Right forelimb (tissue), 1 donor: Measurements from ENCODE around the gene CSRP1.
"Not testable (repeated sequence)": the region's sequence is repeated elsewhere in the genome, so short reads cannot be mapped to it uniquely, and the experiment has no call there.

Source experiments
- DNase-seq: peaks from one replicate; pipeline ENCODE4 v3.0.0-alpha.2; 2018

The CSRP1 gene

DNA sequence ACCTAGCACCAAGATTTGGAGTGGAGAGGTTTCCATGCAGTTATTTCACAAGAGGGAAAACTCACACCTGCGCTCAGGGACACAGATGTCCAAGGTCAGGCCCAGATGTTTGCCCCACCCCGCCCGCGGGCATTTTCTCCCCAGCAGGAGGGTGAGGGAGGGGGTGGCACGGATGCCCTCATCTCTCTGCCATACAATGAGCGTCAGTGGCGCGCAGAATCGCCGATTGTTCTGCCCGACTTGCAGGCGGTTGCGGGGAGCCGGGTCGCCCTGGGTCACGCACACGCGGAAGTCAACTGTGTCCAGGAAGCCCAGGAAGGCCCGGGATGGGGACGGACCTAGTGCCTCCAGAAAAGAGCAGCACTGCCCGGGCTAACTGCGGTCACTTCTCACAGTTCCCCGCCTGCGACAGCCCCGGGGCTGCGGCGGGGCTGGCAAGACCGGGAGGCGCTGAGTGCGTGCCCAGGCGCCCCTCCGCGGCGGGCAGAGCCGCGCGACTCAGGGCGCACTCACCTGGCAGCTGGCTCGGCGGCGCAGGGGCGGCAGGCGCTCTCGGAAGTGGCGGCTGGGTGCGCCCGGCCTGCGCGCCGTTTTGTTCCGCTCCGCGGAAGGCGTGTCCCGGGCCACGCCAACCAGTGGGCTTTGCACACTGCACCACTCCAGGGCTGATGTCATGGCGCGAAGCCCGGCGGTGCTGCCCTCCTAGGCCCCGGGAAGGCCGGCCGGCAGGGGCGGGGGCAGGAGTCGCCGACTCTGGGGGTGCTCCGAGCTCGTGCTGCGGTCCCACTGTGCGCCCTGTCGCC lies at the start of gene CSRP1:
CSRP1 (minus strand) TSS at position 567 of the 803 bp plus-strand sequence. CDS start 10,820 bp downstream, outside the sequence.
- peak; percentile 84 for DNase-seq

DNA sequence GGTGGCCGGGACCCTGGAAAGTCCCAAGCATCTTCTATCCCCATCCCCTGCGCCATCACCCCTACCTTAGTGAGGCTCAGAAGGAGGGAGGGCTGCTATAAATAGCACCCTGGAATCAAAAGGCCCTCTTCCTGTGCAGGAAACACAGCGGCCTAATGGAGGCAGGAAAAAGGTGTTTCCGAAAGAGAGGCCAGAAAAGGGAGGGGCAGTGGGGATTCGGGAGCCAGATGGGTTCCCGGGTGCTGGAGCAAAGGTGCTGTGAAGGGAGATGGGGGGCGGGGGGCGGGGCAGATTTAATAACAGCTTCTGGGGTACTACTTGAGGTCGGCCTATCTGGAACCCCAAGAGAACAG lies 48.6 kb upstream of the CSRP1 start:
- no peak for DNase-seq

DNA sequence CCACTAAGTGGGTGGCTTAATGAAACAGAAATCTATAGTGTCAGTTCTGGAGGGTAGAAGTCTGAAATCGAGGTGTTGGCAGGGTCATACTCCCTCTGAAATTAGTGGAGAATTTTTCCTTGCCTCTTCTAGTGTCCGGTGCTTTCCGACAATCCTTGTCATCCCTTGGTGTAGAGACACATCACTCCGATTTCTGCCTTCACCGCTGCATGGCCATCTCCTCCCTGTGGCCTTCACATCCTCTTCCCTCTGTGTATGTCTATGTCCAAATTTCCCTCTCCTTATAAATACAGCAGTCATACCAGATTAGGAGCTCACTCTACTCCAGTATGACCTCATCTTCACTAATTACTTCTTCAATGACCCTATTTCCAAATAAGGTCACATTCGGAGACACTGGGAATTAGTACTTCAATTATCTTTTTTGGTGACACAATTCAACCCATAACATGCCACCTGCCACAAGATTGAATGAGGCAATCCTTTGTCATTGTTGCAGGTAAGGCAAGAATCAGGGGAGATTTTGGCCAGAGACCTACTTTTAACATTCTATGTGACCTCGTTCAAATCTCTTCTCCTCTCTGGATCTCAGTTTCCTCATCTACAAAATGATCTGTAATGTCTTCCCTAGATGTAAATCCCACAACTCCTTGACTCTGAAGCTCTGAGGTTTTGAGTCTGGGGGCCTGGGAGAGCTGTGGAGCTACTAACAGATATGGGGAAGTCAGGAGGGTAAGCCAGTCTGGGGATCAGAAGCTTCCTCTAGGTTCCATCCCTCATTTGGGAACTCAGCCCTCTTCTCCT lies 48.1 kb upstream of the CSRP1 start:
- no peak for DNase-seq

DNA sequence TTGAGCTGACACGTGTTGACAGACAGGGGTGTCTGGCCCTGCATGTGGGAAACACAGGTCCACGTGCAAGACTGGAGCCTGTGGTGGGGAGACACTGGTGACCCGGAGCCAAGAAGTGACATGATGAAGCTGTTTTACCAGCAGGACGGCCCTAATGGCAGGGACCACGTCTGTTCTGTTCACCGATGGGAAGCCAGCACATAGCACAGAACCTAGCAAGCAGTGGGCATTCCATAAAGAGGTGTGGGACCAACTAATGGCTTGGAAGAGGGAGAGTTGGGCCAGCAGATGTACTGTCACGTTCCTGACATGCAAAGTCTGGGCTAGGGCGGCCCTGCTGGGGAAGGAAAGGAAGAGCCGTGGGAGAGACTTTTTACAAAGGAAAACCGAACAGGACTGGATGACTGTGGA lies 47.3 kb upstream of the CSRP1 start:
- no peak for DNase-seq

- no peak for DNase-seq
These were observed 46.7 kb upstream of the CSRP1 start for GRCh38 chr1:201553496-201554189.

GRCh38 chr1:201552941-201553351 lies 46.0 kb upstream of the CSRP1 start:
- DNase-seq, result no peak

GRCh38 chr1:201551877-201552731 lies 45.2 kb upstream of the CSRP1 start:
- DNase-seq, result no peak

- DNase-seq, result no peak
These were observed 44.2 kb upstream of the CSRP1 start for GRCh38 chr1:201551096-201551495.

DNA sequence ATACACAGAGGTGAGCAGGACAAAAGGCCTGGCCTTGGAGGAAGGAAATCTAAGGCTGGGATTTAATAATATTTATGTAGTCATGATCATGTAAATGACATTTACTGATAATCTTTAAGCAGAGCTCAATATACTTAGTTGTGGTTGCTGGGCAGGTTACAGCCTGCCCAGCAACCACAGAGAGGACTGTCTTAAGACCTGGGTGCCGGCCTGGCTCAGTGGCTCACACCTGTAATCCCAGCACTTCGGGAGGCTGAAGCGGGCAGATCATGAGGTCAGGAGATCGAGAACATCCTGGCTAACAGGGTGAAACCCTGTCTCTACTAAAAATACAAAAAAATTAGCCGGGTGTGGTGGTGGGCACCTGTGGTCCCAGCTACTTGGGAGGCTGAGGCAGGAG lies 42.6 kb upstream of the CSRP1 start:
- DNase-seq, result not testable (repeated sequence)

GRCh38 chr1:201545851-201546492 lies 39.0 kb upstream of the CSRP1 start:
- peak; percentile 37 for DNase-seq

GRCh38 chr1:201544710-201545109 lies 37.8 kb upstream of the CSRP1 start:
- DNase-seq, result no peak

GRCh38 chr1:201543871-201544642 lies 37.1 kb upstream of the CSRP1 start:
- no peak for DNase-seq

GRCh38 chr1:201542309-201543035 lies 35.5 kb upstream of the CSRP1 start:
- DNase-seq, result no peak

DNA sequence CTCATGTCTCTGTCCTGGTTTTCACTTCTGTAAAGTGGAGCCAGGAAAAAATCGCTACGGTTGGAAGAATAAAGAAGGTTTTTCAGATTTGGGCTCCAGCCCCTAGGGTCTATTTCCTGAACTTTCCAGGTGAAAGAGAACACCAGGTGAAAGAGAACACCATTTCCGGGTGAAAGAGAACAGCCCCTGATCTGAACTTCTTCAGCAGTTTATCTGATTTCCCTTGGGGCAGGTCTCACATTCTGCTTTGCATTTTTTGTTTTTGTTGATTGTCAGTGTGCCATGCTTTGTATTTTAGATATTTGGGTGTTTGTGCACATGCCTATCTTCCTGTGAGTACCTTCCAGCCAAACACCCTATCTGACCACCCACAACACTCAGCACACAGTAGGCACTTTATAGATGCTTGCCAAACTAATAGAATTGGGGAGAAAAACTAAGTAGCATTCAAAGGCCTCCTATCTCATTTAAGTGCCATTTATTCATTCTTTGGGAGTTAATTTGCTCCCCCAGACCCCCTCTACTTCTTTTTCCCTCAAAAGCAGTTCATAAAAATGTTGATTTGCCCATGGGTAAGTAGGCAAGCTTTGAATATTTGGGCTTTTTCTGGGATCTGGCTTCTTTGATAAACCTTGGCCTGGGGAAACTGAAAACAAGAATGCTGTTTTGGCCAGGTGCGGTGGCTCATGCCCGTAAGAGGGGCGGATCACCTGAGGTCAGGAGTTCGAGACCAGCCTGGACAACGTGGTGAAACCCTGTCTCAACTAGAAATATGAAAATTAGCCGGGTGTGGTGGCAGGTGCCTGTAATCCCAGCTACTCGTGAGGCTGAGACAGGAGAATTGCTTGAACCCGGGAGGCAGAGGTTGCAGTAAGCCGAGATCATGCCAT lies 34.2 kb upstream of the CSRP1 start:
- DNase-seq, result no peak

DNA sequence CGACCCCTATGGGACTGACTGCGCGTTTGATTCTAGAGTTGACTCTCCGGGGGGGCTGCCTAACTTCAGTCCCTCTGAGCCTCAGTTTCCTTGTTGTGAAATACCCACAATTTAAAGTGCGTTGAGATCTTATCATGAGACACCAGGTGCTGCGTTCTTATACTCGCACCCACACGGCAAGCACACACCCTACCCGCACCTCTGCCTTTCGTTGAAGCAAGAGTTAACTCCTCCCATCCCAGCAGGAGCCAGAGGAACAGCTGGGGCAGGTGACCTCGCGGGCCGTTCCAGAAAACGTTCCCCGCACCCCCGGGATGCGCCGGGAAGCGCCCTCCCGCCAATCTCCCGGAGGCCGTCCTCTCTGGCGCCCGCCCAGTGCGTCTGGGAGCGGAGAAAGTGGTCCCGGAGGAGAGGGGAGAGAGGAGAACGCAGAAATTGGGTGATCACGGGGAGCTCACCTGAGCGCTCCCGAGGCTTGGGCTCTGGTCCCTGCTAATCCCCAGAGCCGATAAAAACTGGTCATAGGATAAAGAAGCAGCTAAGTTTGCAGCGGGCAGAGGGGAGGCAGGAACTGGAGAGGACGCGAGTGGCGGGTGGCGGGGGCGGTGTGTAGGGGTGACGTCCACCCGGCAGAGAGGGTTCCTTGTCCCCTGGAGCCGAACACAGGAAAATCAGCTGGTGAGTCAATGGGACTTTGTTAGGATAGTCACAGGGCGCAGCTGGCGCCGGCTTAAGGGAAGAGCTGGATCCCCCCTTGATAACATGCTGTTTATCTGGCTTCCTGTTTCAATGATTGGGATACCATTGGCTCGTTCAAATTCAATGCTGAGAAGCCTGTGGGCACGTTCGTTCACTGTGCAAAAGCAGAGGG lies 32.9 kb upstream of the CSRP1 start:
- no peak for DNase-seq

DNA sequence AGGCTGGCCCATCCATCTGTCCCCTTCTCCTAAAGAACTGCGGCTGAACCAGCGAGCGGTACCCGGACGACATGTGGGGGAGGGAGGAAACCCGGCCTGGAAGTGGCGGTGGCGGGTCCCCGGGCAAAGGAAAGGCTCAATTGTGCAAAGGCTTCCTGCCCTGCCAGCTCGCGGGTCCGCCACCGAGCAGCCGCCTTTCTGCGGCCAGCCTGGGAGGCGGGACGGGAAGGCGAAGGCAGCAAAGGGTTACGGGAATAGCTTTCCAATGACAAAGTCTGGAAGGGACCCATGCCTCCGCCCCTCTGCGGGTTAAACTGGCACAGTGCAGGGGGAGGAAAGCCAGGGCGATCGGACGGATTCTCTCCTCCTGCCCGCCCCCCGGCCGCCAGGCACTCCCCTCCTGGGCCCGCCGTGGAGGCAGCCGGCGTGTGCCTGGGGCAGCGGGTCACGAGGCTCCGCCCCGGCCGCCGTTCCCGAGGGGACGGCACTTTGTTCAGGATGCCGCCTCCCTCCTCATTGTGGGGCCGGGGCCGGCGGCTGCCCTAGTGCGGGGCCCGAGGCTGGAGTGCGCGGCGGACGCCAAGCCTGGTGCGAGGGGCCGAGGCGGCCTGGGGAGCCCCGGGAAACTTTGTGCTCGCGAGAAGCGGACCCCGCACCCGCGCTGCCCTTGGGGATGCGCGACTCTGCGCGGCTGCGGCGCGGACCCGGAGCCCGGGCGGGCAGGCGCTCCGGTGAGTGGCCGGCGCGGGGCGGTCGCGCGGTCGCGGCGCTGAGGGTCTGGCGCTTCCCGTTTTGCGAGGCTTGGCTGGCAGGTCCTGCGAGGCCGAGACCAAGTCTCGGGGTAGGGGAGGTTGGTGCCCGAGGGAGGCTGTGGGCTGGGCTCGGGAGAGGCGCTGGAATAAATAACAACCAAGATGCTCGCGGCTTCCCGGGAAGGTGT lies 32.0 kb upstream of the CSRP1 start, which contains the start of gene NAV1:
NAV1 (plus strand) TSS at position 516 of the 940 bp plus-strand sequence. CDS start 83,758 bp downstream, outside the sequence.
- DNase-seq, result peak; percentile 80
